GM21526 (cell line): ENCODE data around the gene TENT5C.

ENCODE experiments used
- ATAC-seq: cut with Tn5 transposase; IDR thresholded peaks from one replicate; pipeline ENCODE4 v1.9.1; 2021; ENCODE audit warnings: moderate library complexity; ENCODE audit not compliant: unreplicated experiment, low FRiP score

TENT5C gene

DNA sequence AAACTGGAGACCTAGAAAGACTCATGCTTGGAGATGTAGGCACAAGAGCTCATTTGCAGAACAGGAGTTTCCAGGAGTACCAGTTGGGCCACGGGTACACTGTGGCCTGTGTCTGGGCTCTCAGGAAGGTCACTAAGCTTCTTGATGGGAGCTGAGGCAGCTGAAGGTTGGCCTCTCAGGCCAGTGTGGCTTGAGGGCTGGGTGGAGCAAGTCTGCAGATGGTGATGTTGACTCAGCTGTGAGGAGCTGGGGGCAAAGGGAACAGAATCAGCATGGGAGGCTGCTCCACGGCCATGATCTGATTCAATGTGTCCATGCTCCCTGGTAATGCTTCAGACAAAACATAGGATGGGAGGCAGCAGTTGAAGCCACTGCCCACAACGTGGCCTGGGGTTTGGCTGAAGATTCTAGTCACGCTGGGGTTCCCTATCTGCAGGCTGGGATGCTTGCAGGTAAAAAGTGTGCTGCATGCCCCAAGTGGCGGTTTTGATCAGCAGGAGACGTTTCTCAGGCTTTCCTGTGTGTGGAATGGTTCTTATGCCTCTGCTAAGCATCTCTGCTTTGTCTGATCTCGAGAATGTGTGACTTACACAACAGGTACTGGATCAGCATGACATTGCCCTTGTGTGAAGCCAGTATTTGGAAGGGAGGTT lies 15.4 kb upstream of the TENT5C start:
- no peak for ATAC-seq

DNA sequence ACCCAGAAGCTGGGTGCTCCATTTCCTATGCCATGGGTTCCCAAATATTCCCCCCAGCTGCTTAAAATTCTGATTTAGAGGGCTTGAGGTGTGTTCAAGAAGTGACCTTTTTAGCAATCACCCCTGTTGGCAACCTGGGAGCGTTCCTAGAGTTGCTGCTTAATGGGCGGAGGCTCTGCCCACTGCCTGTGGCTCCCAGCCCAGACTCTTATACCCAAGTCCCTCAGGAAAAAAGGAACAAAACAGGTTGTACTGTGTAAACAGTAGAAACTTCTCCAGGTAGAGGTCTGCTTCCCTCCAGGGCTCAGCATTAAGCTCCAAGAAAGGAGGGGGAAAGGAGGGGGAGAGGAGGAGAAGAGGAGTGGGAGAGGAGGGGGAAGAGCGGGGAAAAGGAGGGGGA lies 14.6 kb upstream of the TENT5C start:
- ATAC-seq, result no peak

DNA sequence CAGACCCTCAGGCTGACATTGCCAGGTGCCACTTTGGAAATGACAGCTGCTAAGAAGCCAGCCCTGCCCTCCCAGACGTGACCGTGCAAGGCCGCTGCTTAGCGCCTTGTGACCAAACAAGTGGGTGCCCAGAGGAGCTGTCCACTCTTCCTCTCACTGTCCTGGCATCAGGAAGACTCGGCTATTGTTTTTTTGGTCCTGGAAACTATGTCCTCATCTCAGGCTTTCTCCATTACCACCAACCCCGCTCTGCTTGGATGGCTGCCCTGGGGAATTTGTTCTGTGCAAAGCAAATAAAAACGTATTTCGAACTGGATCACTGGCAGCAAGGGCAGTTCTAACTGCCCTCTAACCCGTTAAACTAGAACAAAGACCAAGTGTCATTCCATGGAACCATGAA lies 13.7 kb upstream of the TENT5C start:
- ATAC-seq, result no peak

DNA sequence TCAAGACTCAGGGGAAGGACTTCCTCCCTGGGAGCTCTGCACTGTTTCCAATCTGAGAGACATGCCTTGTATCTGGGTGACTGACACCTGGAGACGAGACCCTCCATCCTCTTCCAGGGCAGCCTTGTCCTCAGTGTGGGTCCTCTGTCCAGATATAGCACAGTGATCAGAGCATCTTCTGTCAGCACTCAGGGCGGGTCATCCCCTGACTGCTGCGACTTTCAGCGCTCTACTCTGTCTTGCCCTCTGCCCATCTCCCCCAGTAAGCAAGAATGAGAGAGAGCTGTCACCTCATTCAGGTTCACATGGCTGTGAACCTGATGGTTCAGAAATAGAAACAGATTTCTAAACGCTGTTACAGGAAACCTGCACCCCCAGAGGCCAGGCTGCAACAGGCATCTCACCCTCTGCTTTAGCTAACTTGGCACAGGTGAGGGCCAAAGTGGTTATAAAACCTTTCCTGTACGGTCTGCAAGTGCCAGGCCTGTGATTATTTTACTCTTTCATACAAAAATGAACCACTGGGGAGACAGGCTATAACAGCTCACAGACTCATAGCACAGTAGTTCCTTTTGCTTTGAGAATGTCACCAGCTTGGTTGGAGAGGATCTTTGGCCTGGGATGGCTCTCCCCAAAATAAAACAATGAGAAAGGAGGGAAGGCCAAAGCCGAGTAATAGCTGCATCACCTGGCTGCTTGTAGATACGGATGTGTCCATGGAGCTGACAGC lies 11.4 kb upstream of the TENT5C start:
- ATAC-seq, result no peak

DNA sequence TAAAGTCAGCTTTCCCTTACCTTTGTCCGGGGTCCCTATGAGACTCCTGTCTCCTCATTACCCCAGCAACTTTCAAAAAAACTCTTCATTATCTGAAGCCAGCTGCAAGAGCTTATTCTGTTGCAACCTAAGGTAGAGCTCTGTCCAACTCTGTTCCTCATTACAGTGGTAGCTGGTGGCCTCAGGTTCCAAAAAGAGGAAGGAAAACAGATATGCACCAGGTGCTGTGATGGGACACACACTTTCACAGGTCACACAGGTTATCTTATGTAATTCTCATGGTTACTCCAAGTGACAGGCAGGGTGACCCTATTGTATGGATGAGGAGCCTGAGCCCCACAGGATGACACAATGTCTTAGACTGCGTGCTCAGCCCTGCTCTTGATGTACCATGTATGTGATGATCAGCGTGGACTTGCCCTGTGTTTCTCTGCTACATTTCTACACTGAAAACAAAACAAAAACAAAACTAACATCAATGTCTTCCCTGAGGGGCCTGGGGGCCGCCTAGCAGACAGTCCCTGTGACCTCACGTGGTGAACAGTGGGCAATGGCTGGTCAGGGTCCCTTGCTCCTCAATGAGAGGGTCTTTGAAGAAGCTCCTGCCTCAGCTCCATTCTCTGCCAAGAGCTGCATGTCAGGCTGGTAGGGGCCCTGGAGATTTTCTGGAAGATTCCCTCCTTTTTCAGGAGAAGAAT lies 9.7 kb upstream of the TENT5C start:
- ATAC-seq, result peak; percentile 67

DNA sequence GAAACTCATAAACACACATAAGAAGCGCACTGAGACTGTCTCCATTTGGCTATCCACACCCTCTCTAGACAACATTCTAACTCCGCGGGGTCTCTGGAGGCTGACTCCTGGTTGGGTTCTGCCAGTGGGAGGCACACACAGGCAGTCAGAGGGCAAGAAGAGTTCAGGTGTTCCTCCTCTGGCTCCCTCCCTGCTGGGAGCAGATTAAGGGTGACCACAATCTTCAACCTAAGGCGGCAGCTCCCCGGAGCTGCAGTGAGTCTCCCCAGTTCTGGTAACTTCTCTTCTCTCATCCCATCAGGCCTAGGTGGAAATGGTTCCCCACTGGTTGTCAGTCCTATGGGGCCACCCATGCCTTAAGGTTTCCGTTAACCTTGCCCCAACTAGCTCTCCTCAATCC lies 7.4 kb upstream of the TENT5C start:
- ATAC-seq, result no peak

DNA sequence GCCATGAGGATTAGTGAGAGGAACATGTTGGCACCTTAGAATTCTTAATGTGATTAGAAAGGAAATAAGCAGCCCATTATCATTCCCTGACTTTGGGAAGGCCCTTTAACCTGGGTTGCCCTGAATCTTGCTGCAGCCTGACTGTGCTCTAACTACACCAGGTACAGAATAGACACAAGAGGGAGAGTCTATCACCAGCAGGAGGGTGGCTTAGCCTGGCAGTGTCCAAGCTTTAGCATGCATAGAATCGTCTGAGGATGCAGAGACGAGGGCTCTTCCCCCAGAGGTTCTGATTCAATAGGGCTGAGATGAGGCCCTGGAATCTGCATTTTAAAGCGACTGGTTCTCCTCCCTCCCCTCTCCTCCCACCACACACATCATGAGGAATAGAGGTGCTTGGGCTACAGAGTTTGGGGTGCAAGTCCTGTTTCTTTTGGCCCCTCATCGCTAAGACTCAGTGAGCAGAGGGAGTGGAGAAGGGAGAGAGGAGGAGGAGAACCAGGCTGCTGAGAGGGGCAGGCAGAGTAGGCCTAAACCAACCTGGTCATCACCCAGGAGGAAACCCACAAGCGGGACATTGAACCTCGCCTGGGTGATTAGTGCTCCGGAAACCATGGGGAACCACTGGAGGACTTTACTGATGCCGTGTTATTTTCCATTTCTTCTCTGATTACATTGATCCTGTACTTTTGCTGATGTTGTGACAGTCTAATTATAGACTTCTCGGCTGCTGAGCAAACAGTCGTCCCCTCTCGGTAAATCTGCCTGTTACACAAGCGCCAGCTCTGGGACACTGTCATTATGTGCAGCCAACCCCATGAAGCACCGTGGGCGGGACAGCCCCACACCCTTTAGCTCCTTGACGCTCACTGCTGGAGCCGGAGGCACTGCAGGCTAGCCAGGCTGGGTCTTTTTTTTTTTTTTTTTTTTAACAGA lies 6.3 kb upstream of the TENT5C start:
- ATAC-seq, result no peak

DNA sequence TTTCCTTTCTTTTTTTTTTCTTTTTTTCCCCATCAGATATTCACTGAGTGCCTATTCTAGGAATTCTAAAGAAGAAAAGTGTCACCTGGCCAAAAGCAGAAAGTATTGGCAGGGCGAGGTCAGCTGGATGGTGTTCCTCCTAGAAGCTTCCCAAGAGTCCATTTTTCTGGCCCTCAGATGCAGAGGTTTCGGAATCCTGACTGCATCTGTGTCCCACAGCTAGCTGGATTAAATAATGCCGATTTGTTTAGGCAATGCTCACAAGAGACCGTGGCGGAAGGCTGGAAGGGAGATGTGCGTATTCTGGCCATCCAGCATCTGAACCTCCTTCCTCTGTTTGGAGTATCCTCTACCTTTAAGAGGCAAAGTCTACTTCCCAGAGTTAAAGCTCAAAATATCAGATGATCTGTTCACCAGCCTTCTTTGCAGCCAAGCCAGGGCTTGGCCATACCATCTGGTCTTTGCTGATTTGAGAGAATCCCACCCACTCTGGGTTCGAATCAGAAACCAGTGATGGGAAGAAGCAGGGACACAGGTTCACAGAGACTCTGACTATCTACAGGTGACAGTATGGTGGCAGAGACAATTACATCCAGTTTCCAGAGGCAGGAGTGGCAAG lies 5.4 kb upstream of the TENT5C start:
- no peak for ATAC-seq

DNA sequence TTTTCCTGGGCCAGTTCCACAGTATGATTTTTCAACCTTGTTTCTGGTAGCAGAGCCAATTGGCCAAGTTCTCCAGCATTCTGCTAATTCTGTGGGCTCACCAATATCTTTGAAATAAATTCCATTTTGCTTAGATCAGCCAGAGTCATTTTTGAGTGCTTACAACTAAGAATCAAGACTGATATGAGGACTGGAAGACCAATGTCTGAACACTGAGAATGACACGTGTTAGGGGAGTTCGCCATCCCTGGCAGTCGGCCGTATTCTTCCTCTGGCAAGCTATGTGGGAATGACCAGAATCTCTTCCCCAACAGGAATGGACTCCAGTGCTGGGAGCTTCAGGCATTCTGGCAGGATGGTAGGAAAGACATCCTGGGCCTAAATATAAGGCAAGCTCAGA lies 4.9 kb upstream of the TENT5C start:
- ATAC-seq, result no peak

DNA sequence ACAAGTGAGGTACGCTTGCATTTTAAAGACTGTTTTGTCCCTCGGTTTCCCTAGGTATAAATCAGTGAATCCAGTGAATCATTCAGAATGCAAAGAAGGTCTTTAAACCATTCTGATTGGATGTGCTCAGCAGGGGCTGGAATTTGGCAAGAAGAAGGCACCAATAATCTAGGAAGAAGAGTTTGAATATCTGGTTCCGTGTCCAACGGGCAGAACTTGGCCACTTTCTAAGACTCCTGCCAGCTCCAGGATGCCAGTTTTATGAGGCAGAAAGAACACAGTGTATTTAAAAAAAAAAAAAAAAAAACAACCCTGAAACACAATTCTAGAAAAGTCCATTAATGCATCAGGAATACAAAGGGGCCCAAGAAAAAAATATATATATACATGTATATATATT lies 3.0 kb upstream of the TENT5C start:
- no peak for ATAC-seq

DNA sequence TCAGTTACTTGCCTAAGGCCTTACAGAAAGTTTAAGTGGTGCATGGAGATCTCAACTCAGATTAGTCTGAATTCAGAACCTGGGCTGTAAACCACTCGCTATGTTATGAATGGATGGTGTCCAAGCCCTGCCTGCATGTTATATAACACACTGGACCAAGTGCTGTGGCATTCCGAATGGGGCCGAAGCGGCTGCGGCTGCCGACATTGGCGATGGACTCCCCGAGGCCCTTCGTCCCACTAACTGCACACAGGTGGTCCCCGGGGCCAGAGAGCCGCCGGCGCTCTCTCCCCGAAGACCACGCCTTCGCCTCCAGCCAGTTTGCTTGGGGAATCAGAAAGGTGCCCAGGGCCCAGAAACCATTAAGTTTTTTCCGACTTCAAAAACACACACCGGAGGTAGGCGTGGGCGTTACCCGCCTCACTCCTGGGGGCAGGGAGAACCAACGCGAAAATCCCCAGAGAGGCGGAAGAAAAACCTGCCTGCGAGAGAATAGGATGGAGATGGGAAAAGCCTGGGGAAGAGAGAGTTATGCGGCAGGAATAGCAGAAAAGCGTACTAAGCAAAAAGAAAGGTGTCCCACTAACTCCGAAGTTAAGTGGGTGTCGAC lies 579 bp upstream of the TENT5C start:
- ATAC-seq, result peak; percentile 35

DNA sequence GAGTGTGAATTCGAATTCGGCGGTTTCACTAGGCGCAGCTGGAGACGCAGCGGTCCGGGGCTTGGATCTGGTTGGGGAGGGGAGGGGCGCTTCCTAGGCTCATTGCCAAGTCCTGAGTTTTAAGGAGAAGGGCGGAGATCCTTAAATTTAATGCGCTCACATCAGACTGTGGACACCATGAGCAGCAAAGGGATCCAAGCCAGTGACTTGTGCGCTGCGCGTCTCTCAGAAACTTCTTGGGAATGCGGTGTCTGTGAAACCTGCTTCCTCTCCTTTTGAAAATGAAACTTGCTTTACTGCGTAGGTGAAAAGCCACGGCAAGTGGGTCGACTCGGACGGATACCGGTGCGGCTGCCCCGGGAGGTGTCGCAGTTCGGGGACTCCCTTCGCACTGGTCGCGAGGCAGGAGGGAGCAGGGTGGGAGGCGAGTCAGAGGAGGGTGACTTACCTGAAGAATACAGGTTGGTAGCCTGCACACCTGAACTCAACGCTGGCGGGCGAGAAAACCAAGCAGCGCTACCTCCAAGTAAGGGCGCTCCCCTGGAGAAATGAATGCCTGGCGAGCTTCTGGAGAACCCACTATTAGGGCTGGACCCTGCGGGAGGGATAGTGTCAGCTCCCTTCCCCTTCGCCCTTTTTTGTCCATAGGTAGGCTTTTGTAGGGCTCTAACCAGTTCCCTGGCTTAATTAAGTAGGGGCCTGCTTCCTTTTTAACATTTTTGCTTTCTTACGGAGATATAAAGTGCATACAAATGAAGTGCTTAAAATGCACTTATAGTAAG lies 992 bp downstream of the TENT5C start:
- ATAC-seq, result no peak

DNA sequence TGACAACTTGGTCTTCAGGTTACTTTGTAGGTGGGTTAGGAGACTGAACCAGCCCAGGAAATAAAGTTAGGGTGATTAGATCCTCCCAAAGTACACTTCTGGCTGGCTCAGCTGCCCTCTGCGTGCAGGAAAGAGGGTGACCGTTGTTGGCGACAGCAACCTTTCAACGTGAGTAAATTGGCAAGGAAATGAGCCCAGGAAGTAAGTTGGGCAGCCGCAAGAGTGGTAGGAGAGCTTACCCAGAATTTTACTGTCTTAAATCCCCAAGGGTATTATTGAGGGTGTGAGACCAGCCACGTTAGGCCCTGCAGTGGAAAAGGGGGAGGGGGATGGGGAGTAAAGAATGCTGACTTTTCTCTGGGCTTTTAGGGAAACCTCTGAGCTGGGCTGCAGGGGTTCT lies 1.6 kb downstream of the TENT5C start:
- no peak for ATAC-seq

DNA sequence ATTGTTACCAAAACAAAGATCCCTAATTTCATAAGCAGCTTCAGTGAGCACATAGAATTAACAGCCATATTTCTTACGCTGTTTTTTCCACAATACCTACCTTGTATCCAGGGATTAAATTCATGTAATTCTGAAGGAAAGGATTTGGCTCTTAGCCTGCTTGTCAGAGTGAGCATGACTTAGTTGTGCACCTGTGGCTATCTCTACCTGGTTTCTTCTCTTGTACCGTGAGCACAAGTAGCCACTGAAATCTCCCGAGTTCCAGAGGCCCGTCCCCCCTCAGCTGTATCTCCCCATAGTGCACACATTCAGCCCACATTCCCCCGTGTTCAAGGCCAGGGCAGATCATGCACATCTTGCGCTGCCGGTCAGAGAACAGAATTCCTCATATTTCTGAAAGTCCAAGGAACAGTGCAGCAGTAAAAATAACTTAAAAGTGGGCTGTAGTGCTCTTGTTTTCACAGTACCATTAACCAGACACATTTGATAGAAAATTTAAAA lies 2.3 kb downstream of the TENT5C start:
- ATAC-seq, result no peak

DNA sequence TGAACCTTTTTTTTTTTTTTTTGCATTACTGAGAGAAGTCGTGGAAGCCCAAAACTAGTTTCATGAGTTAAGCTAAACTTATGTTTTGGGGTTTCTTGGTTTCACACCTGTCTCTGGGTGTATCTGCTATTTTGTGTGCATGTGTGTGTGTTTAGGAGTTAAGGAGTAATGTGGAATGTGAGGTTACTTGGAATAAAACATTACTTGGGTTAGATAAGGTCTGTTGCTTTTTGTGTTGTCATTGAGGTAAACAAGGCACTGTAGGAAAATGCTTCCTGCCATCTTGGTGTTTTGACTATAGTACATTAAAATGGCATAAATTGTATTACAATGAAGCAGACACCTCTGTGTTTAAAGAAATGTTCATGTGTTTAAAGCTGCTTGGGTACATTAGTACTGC lies 2.9 kb downstream of the TENT5C start:
- no peak for ATAC-seq

DNA sequence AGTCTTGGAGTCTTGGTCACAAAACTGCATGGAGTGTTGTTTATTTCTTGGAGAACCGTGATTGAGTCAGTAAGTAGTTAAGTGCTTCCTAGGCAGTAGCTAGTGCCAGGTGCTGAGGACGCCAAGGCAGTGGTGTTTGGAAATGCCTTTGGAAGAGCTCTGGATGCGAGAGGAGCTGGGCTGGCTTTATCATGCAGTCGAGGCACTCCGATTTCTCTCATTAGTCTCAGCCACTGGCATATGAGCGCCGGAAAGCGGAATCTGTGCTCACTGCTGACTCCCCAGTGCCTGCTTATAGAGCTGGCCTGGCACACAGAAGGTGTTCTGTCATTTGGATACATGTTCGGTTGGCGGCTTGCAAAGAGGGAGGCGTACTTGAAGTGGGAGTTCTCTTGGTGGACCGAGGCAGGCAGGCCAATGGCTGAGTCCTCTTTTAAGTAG lies 3.6 kb downstream of the TENT5C start:
- ATAC-seq, result no peak

DNA sequence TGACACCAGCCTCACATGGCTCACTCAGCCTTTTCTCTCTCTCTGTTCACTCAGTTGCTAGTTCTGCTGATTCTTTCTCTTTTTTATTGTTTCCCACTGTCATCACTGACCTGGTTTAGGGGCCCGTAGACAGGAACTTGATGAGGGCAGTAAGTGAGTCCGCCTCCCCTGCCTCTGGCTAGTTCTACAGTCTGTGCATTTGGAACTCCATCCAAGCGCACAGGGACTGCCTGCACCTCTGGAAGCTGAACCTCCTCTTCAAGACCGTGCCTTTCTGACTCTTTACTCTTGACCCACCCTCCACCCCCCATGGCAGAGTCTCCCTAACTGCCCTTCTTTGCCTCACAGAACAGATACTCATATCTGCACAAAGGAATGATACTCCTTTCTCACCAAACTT lies 4.2 kb downstream of the TENT5C start:
- ATAC-seq, result no peak

DNA sequence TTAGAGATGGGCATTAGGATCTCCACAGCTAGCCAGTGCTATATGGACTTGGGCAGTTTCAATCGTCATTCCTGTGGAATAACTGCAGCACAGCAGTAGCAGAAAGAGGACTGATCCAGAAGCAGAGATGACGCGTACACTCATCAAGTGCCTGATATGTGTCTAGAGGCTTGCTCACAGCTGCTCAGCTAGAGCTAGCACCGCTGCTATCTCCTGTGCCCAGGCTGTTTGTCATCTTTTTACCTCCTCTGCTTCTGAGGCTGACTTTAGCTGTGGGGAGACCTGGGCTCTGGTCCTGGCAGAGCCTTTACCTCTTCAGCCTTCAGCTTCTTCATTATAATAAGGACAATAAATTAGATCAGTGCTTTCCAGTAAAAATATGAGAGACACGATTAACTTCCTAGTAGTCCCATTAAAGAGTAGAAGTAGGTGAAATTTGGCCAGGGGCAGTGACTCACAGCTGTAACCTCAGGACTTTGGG lies 5.3 kb downstream of the TENT5C start:
- no peak for ATAC-seq
